Measurements from ENCODE around the gene CPLX4.

- TF ChIP-seq, protein P1, sequence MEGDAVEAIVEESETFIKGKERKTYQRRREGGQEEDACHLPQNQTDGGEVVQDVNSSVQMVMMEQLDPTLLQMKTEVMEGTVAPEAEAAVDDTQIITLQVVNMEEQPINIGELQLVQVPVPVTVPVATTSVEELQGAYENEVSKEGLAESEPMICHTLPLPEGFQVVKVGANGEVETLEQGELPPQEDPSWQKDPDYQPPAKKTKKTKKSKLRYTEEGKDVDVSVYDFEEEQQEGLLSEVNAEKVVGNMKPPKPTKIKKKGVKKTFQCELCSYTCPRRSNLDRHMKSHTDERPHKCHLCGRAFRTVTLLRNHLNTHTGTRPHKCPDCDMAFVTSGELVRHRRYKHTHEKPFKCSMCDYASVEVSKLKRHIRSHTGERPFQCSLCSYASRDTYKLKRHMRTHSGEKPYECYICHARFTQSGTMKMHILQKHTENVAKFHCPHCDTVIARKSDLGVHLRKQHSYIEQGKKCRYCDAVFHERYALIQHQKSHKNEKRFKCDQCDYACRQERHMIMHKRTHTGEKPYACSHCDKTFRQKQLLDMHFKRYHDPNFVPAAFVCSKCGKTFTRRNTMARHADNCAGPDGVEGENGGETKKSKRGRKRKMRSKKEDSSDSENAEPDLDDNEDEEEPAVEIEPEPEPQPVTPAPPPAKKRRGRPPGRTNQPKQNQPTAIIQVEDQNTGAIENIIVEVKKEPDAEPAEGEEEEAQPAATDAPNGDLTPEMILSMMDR (IDR thresholded peaks at IDR 0.05; ENCODE audit: extremely low read depth in 1 of 2, insufficient read depth in 1 of 2, low read depth in 1 of 2, low read length in 2 of 2): no peak
- TF ChIP-seq POLR2A (IDR thresholded peaks at IDR 0.05; ENCODE audit: low read depth, low read length): no peak
- no peak for TF ChIP-seq GATA2 (IDR thresholded peaks at IDR 0.05; ENCODE audit: insufficient read depth, insufficient read length, low read depth, low read length)
- no peak for TF ChIP-seq EZH2 (IDR thresholded peaks at IDR 0.05; ENCODE audit: borderline replicate concordance, low read depth, low read length, severe bottlenecking)
These were observed 27.1 kb upstream of the CPLX4 start for GRCh38 chr18:59345556-59345955.
